Keratinocyte (primary cell): ENCODE data around the gene CRLF3. TPM values are rescaled to one million over a fixed set of nuclear protein-coding genes. Genes with fewer than 3 reads are reported as not detected.

Experiments used
- DNase-seq: peaks from one replicate; pipeline ENCODE4 v3.0.0-alpha.2; 2011; ENCODE audit warnings: low read depth, missing footprints, low spot score
- FAIRE-seq: peaks from 2 replicates; lab custom pipeline; 2011; peaks lifted over from hg19 to GRCh38; lab: Jason Lieb, UNC
- H2AFZ ChIP-seq: 2 replicates; pipeline ENCODE4 v1.6.0; 2012; ENCODE audit warnings: low read length, control low read depth, inconsistent platforms; ENCODE audit not compliant: control insufficient read depth
- H3K27ac ChIP-seq: 2 replicates; pipeline ENCODE4 v1.5.1; 2011; ENCODE audit warnings: low read length; ENCODE audit not compliant: control insufficient read depth, insufficient read depth
- H3K27me3 ChIP-seq: 3 replicates; pipeline ENCODE4 v1.6.0; 2011; ENCODE audit warnings: low read length; ENCODE audit not compliant: control insufficient read depth, insufficient read depth; ENCODE audit errors: extremely low read depth
- H3K36me3 ChIP-seq, 2 experiments: 2 replicates in 1 of 2; 3 replicates in 1 of 2; pipeline ENCODE4 v1.5.1; 2011; ENCODE audit warnings: low read length in 2 of 2, mild to moderate bottlenecking in 1 of 2; ENCODE audit not compliant: control insufficient read depth in 2 of 2, insufficient read depth in 2 of 2; ENCODE audit errors: extremely low read depth in 1 of 2
- H3K4me1 ChIP-seq: 3 replicates; pipeline ENCODE4 v1.5.1; 2011; ENCODE audit warnings: low read length; ENCODE audit not compliant: control insufficient read depth, insufficient read depth; ENCODE audit errors: extremely low read depth
- H3K4me2 ChIP-seq: 3 replicates; pipeline ENCODE4 v1.6.0; 2011; ENCODE audit warnings: low read depth, low read length; ENCODE audit not compliant: control insufficient read depth, insufficient read depth; ENCODE audit errors: extremely low read depth
- H3K4me3 ChIP-seq, 3 experiments: fragments of 200-600 bp in 1 of 3; sonication (generic) in 1 of 3; 2 replicates in 2 of 3; 3 replicates in 1 of 3; pipeline ENCODE4 v1.5.1; 2011 to 2016; ENCODE audit warnings: low read length in 3 of 3, mild to moderate bottlenecking in 3 of 3, control low read depth in 2 of 3, inconsistent platforms in 1 of 3, low read depth in 1 of 3, mixed read lengths in 1 of 3, mixed run types in 1 of 3, moderate library complexity in 1 of 3; ENCODE audit not compliant: control insufficient read depth in 2 of 3, insufficient read depth in 2 of 3; ENCODE audit errors: extremely low read depth in 1 of 3
- H3K79me2 ChIP-seq: 2 replicates; pipeline ENCODE4 v1.6.0; 2012; ENCODE audit warnings: low read length; ENCODE audit not compliant: control insufficient read depth, insufficient read depth
- H3K9ac ChIP-seq: 3 replicates; pipeline ENCODE4 v1.6.0; 2011; ENCODE audit warnings: low read length; ENCODE audit not compliant: control insufficient read depth, insufficient read depth; ENCODE audit errors: extremely low read depth
- H3K9me1 ChIP-seq: 3 replicates; pipeline ENCODE4 v1.6.0; 2011; ENCODE audit warnings: low read length; ENCODE audit not compliant: control insufficient read depth, insufficient read depth; ENCODE audit errors: extremely low read depth
- H3K9me3 ChIP-seq: 2 replicates; pipeline ENCODE4 v1.5.1; 2012; ENCODE audit warnings: low read depth, low read length; ENCODE audit not compliant: control insufficient read depth
- H4K20me1 ChIP-seq: 3 replicates; pipeline ENCODE4 v1.6.0; 2011; ENCODE audit warnings: low read length; ENCODE audit not compliant: control insufficient read depth, insufficient read depth; ENCODE audit errors: extremely low read depth
- EZH2 ChIP-seq: IDR thresholded peaks from one replicate; pipeline ENCODE4 v1.6.1; 2012; ENCODE audit warnings: inconsistent platforms, mild to moderate bottlenecking, low read length, moderate library complexity
- dilution Hi-C: fragments of 300-500 bp; cut with MboI; formaldehyde crosslinking; loops from one replicate; pipeline ENCODE4 v1.7.0; 2020; ENCODE audit warnings: low sequenced_read_pairs; ENCODE audit not compliant: extremely low pct_ligation_motif_present
- polyA plus RNA-seq, 5 experiments: library from polyadenylated mRNA; depleted of rRNA in 3 of 5; stranded (reverse) in 3 of 5; stranded (forward) in 1 of 5; unstranded in 1 of 5; fragments of >200 nt; gene quantifications; 1 replicate in 1 of 5; 2 replicates in 3 of 5; 3 replicates in 1 of 5; pipeline versions ENCODE4 v1.2.1 to v1.2.3, GENCODE V29; 2011 to 2012; ENCODE audit warnings: missing spikeins in 2 of 5, low read depth in 1 of 5, low replicate concordance in 1 of 5
- TF ChIP-seq, protein P1 (sequence below), 3 experiments: IDR thresholded peaks in 1 of 3; conservative IDR thresholded peaks in 1 of 3; optimal IDR thresholded peaks in 1 of 3; 2 replicates in 2 of 3; 3 replicates in 1 of 3; pipeline versions ENCODE3 to v1.5.1; 2011; ENCODE audit warnings: low read length in 3 of 3, mild to moderate bottlenecking in 3 of 3, moderate library complexity in 2 of 3, control low read depth in 1 of 3, inconsistent platforms in 1 of 3; ENCODE audit not compliant: insufficient read depth in 2 of 3; ENCODE audit errors: extremely low read depth in 1 of 3

Gene CRLF3
- polyA plus RNA-seq, 1 donor (not counting 4 experiments of a cell fraction or from before 2014, with no cell fraction given): 22.4 TPM

DNA sequence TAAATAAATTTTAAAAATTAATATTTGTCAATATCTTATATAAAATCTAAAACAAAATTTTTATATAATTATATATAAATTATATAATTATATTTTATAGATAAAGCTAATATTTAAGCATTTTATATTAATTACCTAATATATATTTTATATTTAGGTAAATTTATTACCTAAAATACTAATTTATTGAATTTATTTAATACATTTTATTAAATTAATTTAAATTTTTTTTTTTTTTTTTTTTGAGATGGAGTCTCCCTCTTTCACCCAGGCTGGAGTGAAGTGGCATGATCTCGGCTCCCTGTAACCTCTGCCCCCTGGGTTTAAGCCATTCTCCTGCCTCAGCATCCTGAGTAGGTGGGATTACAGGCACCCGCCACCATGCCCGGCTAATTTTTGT is 29.7 kb upstream of the CRLF3 start:
- Histone ChIP-seq H3K4me1 (no peaks in the 10 kb centered on the region), H3K9ac (no peak overlapping the region), H3K4me2 (no peak overlapping the region), H3K27ac (no peak overlapping the region), H2AFZ (no peak overlapping the region), H3K79me2 (no peaks in the 10 kb centered on the region), H3K36me3 (peaks cover 0 to 4% of the 10 kb centered on the region in 2 experiments), H3K4me3 (no peak overlapping the region), H3K9me3 (no peaks in the 10 kb centered on the region), H3K27me3 (no peaks in the 10 kb centered on the region), H4K20me1 (no peaks in the 10 kb centered on the region), H3K9me1 (no peaks in the 10 kb centered on the region)
- no peak for DNase-seq
- no peak for FAIRE-seq
- dilution Hi-C loops: no loop called here
- TF ChIP-seq, protein P1, sequence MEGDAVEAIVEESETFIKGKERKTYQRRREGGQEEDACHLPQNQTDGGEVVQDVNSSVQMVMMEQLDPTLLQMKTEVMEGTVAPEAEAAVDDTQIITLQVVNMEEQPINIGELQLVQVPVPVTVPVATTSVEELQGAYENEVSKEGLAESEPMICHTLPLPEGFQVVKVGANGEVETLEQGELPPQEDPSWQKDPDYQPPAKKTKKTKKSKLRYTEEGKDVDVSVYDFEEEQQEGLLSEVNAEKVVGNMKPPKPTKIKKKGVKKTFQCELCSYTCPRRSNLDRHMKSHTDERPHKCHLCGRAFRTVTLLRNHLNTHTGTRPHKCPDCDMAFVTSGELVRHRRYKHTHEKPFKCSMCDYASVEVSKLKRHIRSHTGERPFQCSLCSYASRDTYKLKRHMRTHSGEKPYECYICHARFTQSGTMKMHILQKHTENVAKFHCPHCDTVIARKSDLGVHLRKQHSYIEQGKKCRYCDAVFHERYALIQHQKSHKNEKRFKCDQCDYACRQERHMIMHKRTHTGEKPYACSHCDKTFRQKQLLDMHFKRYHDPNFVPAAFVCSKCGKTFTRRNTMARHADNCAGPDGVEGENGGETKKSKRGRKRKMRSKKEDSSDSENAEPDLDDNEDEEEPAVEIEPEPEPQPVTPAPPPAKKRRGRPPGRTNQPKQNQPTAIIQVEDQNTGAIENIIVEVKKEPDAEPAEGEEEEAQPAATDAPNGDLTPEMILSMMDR (optimal IDR thresholded peaks at IDR 0.05 in 1 of 3, IDR thresholded peaks at IDR 0.05 in 1 of 3, conservative IDR thresholded peaks at IDR 0.05 in 1 of 3; ENCODE audit: extremely low read depth in 1 of 3, insufficient read depth in 2 of 3, low read length in 3 of 3): no peak
- TF ChIP-seq EZH2: no peak

- H3K36me3 ChIP-seq: peaks cover 0 to 4% of the 10 kb centered on the region in 2 experiments
- FAIRE-seq (no peak), DNase-seq (no peak)
- no peak overlapping the region for H3K9ac ChIP-seq
- TF ChIP-seq EZH2: no peak
- TF ChIP-seq, protein P1 (optimal IDR thresholded peaks at IDR 0.05 in 1 of 3, IDR thresholded peaks at IDR 0.05 in 1 of 3, conservative IDR thresholded peaks at IDR 0.05 in 1 of 3; ENCODE audit: extremely low read depth in 1 of 3, insufficient read depth in 2 of 3, low read length in 3 of 3): no peak
- H3K9me3 ChIP-seq: no peaks in the 10 kb centered on the region
- H3K27me3 ChIP-seq: no peaks in the 10 kb centered on the region
- no peak overlapping the region for H3K27ac ChIP-seq
- H3K79me2 ChIP-seq: no peaks in the 10 kb centered on the region
- no peaks in the 10 kb centered on the region for H3K4me1 ChIP-seq
- H4K20me1 ChIP-seq: no peaks in the 10 kb centered on the region
- H2AFZ ChIP-seq: no peak overlapping the region
- dilution Hi-C loops: no loop called here
- no peak overlapping the region for H3K4me3 ChIP-seq
- no peak overlapping the region for H3K4me2 ChIP-seq
- no peaks in the 10 kb centered on the region for H3K9me1 ChIP-seq
These were observed 23.5 kb upstream of the CRLF3 start for GRCh38 chr17:30848021-30848420.
